PC-9 (cell line): ENCODE data around the gene SYTL2. TPM values are rescaled to one million over a fixed set of nuclear protein-coding genes. Genes with fewer than 3 reads are reported as not detected.

Source experiments
- BruUV-seq: library from RNA; stranded (reverse); fragments of 400-500 nt; replicated peaks from 2 replicates; lab custom pipeline; 2021; lab: Mats Ljungman, UMichigan
- CTCF ChIA-PET: fragments of 300-600 bp; sonication (Branson Sonifier 250); formaldehyde crosslinking; loops from one replicate; lab custom pipeline; 2022; ENCODE audit warnings: antibody characterized with exemption; lab: Charles Lee
- POLR2A ChIA-PET: fragments of 300-600 bp; sonication (Branson Sonifier 250); formaldehyde crosslinking; loops from one replicate; lab custom pipeline; 2022; ENCODE audit warnings: antibody characterized with exemption; ENCODE audit not compliant: unreplicated experiment; lab: Charles Lee
- DNase-seq, 2 experiments: peaks; one replicate each; pipeline versions ENCODE4 v3.0.0 to v3.0.0-alpha.2; 2015 to 2022; ENCODE audit warnings: mixed read lengths in 1 of 2
- H2AFZ ChIP-seq: fragments of 200-600 bp; sonication (generic); 2 replicates; pipeline ENCODE4 v1.8.1; 2017; ENCODE audit warnings: antibody characterized with exemption
- H3F3A ChIP-seq: fragments of 200-600 bp; sonication (generic); 2 replicates; pipeline ENCODE4 v1.8.1; 2017; ENCODE audit warnings: antibody characterized with exemption, mild to moderate bottlenecking, low read depth; ENCODE audit not compliant: insufficient read depth
- H3K27ac ChIP-seq: fragments of 200-600 bp; sonication (generic); 2 replicates; pipeline ENCODE4 v1.6.1; 2016; ENCODE audit warnings: mixed run types
- H3K27me3 ChIP-seq: fragments of 200-600 bp; sonication (generic); 2 replicates; pipeline ENCODE4 v1.6.1; 2016; ENCODE audit warnings: low read depth, mixed run types; ENCODE audit not compliant: insufficient read depth
- H3K36me3 ChIP-seq: fragments of 200-600 bp; sonication (generic); 2 replicates; pipeline ENCODE4 v1.6.1; 2016; ENCODE audit warnings: low read depth, mixed run types
- H3K4me1 ChIP-seq: fragments of 200-600 bp; sonication (generic); replicated peaks from 2 replicates; pipeline ENCODE4 v1.6.1; 2016; ENCODE audit warnings: mixed run types; ENCODE audit not compliant: insufficient read depth
- H3K4me2 ChIP-seq: fragments of 200-600 bp; sonication (generic); 2 replicates; pipeline ENCODE4 v1.6.1; 2017; ENCODE audit warnings: mixed run types
- H3K4me3 ChIP-seq: fragments of 200-600 bp; sonication (generic); 2 replicates; pipeline ENCODE4 v1.6.1; 2016; ENCODE audit warnings: mixed run types
- H3K79me2 ChIP-seq: fragments of 200-600 bp; sonication (generic); 2 replicates; pipeline ENCODE4 v1.6.1; 2017; ENCODE audit warnings: low read depth, mixed run types
- H3K9me2 ChIP-seq: fragments of 200-600 bp; sonication (generic); 2 replicates; pipeline ENCODE4 v1.8.1; 2017; ENCODE audit warnings: mild to moderate bottlenecking; ENCODE audit not compliant: insufficient read depth
- H3K9me3 ChIP-seq: fragments of 200-600 bp; sonication (generic); 2 replicates; pipeline ENCODE4 v1.8.1; 2016; ENCODE audit warnings: low read depth; ENCODE audit not compliant: insufficient read depth
- H4K20me1 ChIP-seq: fragments of 200-600 bp; sonication (generic); 2 replicates; pipeline ENCODE4 v1.8.1; 2017; ENCODE audit not compliant: insufficient read depth
- EZH2 ChIP-seq: fragments of 200-600 bp; sonication (generic); IDR thresholded peaks from 2 replicates; pipeline ENCODE4 v1.8.0; 2017; ENCODE audit warnings: antibody characterized with exemption, low read depth
- intact Hi-C: fragments of 100-400 bp; cut with micrococcal nuclease; formaldehyde crosslinking; loops from one replicate; pipeline ENCODE4 v1.10.0; 2022; ENCODE audit not compliant: unreplicated experiment
- total RNA-seq: library from RNA; stranded (reverse); gene quantifications from 2 replicates; pipeline ENCODE4 v1.2.3, GENCODE V29; 2021
- TF ChIP-seq, protein P1 (sequence below): fragments of 200-600 bp; sonication (generic); conservative IDR thresholded peaks from 2 replicates; pipeline ENCODE4 v1.6.1; 2017; ENCODE audit warnings: mixed run types, antibody characterized with exemption, mild to moderate bottlenecking, moderate library complexity

SYTL2 gene
- total RNA-seq, 1 experiment from 2014 or later, result 13.3 TPM

- H3K9me2 ChIP-seq, result no peaks in the 10 kb centered on the region
- no peak overlapping the region for H3K27ac ChIP-seq
- POLR2A ChIA-PET, result interaction anchor here (0.6 kb wide), 1 partner anchor 49 kb away, joined by 6 read pairs; no protein-coding TSS in a partner anchor
- no peak overlapping the region for H3K4me2 ChIP-seq
- H3K4me3 ChIP-seq, result no peak overlapping the region
- intact Hi-C loops, result no loop called here
- no peaks in the 10 kb centered on the region for H3K27me3 ChIP-seq
- BruUV-seq, result no TSS peak
- CTCF ChIA-PET, result no interaction called here
- H4K20me1 ChIP-seq, result no peaks in the 10 kb centered on the region
- no peaks in the 10 kb centered on the region for H3K79me2 ChIP-seq
- H3K36me3 ChIP-seq, result no peaks in the 10 kb centered on the region
- TF ChIP-seq, protein P1, sequence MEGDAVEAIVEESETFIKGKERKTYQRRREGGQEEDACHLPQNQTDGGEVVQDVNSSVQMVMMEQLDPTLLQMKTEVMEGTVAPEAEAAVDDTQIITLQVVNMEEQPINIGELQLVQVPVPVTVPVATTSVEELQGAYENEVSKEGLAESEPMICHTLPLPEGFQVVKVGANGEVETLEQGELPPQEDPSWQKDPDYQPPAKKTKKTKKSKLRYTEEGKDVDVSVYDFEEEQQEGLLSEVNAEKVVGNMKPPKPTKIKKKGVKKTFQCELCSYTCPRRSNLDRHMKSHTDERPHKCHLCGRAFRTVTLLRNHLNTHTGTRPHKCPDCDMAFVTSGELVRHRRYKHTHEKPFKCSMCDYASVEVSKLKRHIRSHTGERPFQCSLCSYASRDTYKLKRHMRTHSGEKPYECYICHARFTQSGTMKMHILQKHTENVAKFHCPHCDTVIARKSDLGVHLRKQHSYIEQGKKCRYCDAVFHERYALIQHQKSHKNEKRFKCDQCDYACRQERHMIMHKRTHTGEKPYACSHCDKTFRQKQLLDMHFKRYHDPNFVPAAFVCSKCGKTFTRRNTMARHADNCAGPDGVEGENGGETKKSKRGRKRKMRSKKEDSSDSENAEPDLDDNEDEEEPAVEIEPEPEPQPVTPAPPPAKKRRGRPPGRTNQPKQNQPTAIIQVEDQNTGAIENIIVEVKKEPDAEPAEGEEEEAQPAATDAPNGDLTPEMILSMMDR, result no peak
- TF ChIP-seq EZH2, result no peak
- DNase-seq, result no peak
- no peaks in the 10 kb centered on the region for H3K9me3 ChIP-seq
- H3F3A ChIP-seq, result peaks cover 17% of the 10 kb centered on the region; the same call in 1 of the 2 replicates
- H3K4me1 ChIP-seq, result peaks cover 37% of the 10 kb centered on the region
- H2AFZ ChIP-seq, result no peak overlapping the region
Observed at GRCh38 chr11:85756401-85757200, 54.3 kb downstream of the SYTL2 start.

DNA sequence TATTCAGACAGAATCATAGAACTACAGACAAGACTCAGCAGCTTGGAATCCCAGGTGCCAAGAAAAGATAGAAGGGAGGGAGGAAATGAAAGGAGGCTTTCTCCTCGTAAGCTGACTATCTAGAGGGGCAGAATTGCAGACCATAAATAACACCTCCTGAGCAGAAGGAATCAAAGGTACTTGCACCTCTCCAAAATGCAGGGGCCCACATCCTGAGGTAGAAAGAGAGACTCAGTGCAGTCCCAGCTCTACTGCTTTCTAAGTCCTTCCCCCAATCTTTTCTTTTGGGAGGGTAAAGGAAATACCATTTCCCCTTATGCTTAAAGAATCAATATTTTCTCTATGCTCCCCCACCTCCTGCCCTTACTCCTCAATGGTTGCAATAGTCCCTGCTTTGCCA is 55.2 kb downstream of the SYTL2 start:
- Histone ChIP-seq H2AFZ (no peak overlapping the region), H3K36me3 (no peaks in the 10 kb centered on the region), H3K79me2 (no peaks in the 10 kb centered on the region), H3K9me3 (no peaks in the 10 kb centered on the region), H3K27me3 (no peaks in the 10 kb centered on the region), H3K4me1 (peaks cover 32% of the 10 kb centered on the region), H3K4me2 (no peak overlapping the region), H4K20me1 (no peaks in the 10 kb centered on the region), H3F3A (peaks cover 17% of the 10 kb centered on the region; the same call in 1 of the 2 replicates), H3K9me2 (no peaks in the 10 kb centered on the region), H3K4me3 (no peak overlapping the region), H3K27ac (no peak overlapping the region)
- ChIA-PET CTCF (no interaction called here), POLR2A (interaction anchor here (0.7 kb wide), 1 partner anchor 85 kb away, joined by 8 read pairs; no protein-coding TSS in a partner anchor)
- intact Hi-C loops, result no loop called here
- TF ChIP-seq EZH2, result no peak
- TF ChIP-seq, protein P1, result no peak
- BruUV-seq, result no TSS peak
- DNase-seq, result no peak

- no peaks in the 10 kb centered on the region for H3K27me3 ChIP-seq
- H2AFZ ChIP-seq, result no peak overlapping the region
- H3K4me2 ChIP-seq, result no peak overlapping the region
- no peaks in the 10 kb centered on the region for H3K9me2 ChIP-seq
- no peak overlapping the region for H3K27ac ChIP-seq
- POLR2A ChIA-PET, result interaction anchor here (0.7 kb wide), 1 partner anchor 86 kb away, joined by 8 read pairs; no protein-coding TSS in a partner anchor
- no peaks in the 10 kb centered on the region for H3K36me3 ChIP-seq
- no TSS peak for BruUV-seq
- no peaks in the 10 kb centered on the region for H4K20me1 ChIP-seq
- no peak for DNase-seq
- no peaks in the 10 kb centered on the region for H3K9me3 ChIP-seq
- no peaks in the 10 kb centered on the region for H3K79me2 ChIP-seq
- peaks cover 14% of the 10 kb centered on the region; the same call in 1 of the 2 replicates for H3F3A ChIP-seq
- peaks cover 28% of the 10 kb centered on the region for H3K4me1 ChIP-seq
- no peak overlapping the region for H3K4me3 ChIP-seq
- intact Hi-C loops, result no loop called here
- CTCF ChIA-PET, result no interaction called here
- TF ChIP-seq EZH2, result no peak
- TF ChIP-seq, protein P1, result no peak
Observed at GRCh38 chr11:85755285-85755684, 55.7 kb downstream of the SYTL2 start.
